Ovary (tissue), 3 donors: ENCODE data around the gene ZNF718.

Experiments
- EP300 ChIP-seq: sonication (generic); formaldehyde crosslinking; IDR thresholded peaks from one replicate; pipeline ENCODE4 v1.6.1; 2017; ENCODE audit warnings: antibody characterized with exemption
- POLR2A ChIP-seq: fragments of 450-650 bp; IDR thresholded peaks from one replicate; pipeline ENCODE4 v1.6.1; 2017; ENCODE audit warnings: antibody characterized with exemption, mild to moderate bottlenecking, moderate library complexity
- TF ChIP-seq, protein P1 (sequence below), 3 donors: fragments of 450-650 bp in 2 of 3; fragments of 200-600 bp in 1 of 3; IDR thresholded peaks; one replicate each; pipeline versions ENCODE4 v1.5.1 to v1.8.0; 2016 to 2022; ENCODE audit warnings: antibody characterized with exemption in 3 of 3, mild to moderate bottlenecking in 1 of 3
- donor health status: DM: no; HTN: no; CAD: no.

- TF ChIP-seq, protein P1, sequence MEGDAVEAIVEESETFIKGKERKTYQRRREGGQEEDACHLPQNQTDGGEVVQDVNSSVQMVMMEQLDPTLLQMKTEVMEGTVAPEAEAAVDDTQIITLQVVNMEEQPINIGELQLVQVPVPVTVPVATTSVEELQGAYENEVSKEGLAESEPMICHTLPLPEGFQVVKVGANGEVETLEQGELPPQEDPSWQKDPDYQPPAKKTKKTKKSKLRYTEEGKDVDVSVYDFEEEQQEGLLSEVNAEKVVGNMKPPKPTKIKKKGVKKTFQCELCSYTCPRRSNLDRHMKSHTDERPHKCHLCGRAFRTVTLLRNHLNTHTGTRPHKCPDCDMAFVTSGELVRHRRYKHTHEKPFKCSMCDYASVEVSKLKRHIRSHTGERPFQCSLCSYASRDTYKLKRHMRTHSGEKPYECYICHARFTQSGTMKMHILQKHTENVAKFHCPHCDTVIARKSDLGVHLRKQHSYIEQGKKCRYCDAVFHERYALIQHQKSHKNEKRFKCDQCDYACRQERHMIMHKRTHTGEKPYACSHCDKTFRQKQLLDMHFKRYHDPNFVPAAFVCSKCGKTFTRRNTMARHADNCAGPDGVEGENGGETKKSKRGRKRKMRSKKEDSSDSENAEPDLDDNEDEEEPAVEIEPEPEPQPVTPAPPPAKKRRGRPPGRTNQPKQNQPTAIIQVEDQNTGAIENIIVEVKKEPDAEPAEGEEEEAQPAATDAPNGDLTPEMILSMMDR (IDR thresholded peaks at IDR 0.05) = no peak
- TF ChIP-seq POLR2A (no peak), EP300 (no peak)
Observed at GRCh38 chr4:125833-126232, 1.5 kb downstream of the ZNF718 start.
